GM19238 (cell line): ENCODE results near the gene NKX3-2.
A peak's percentile ranks its signal among the peaks of the same experiment; 100 is the strongest.

Source experiments
- DNase-seq: peaks from one replicate; pipeline ENCODE4 v3.0.0; 2011; ENCODE audit warnings: low spot score; ENCODE audit not compliant: insufficient read length

Gene NKX3-2

DNA sequence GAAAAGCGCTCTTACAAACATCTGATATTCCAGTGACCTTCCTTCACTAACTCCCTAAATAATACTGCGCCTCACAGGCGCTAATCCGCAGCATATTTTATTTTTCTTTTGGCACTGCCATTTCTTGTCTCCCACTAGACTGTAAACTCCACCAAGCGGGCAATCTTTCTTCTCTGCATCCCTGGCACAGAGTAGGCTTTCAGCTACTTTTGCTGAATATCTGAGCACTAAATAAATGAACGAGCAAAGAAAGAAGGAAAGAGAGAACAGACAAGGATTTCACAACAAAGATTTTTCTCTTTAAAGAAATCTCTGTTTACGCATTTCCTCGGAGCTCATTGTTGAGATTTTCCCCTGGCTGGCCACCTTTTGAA is 12.7 kb downstream of the NKX3-2 start:
- no peak for DNase-seq

DNA sequence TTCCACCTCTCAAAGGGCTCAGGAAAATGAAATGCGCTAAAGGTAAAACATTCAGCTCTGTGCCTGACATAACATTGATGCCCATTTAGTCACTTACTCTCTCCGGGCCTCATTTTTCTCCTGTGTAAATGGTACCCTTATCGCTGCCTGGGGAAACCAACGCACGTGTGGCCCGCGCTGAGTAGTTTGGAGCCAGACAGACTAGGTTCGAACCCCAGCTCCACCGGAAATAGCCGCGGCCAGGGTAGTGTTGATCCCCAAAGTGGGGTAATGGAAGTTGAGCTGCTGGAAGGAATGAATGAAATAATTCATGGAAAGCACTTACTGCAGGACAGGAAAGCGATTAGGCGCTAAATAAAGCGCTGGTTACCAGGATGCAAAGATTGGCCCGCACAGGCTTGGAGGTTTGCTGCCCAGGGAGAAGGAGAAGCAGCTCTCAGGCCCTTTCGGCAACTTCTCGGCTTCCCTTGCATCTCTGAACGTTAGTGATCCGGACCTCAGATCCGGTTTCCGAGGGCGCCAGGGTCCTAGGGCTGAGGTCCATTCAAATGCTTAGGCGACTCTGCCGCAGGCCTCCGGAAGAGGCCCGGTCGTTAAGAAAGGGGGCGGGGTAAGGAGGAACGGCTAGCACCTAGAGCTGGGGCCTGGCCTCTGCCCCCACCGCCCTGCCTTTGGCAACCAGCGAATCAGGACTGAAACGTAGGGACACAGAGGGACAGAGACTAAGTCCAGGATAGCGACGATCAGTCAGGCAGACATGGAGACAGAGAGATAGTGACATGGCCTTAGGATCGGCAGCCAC is 13.3 kb downstream of the NKX3-2 start:
- no peak for DNase-seq

DNA sequence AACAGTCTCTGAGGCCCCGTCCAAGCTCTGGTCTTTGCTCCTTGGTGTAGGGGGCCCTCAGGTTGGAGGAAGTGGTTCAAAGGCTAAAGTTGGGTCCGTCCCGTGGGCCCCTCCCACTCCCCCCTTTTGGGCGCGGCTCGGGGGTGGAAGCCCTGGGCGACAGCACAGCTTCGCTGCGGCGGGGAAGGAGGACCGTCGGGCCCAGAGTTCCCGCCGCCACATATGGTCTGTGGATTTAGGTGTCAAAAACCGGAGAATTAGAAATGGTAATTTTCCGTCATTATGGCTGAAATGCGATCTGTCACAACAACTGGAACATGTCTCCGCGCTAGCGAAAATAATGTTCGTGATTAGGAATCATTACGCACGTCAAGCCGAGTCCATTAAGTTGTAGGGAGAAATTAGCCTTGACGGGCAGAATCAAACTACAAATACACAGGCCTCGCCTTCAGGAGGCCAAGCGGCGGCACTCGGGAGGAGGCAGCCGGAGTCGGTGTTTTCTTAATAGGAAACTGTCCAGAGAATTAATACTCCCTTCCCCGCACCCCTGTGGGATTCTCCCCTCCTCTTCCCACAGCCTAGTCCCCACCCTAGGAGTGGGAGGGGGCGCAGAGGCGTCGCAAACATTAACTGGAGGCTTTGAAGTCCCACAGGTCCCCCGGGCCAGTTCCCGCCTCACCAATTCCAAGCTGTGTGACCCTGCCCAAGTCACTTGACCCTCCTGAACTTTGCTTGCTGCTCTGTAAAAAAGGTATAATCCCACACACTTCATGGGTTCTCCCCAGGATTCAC is 15.0 kb downstream of the NKX3-2 start:
- DNase-seq, result no peak

DNA sequence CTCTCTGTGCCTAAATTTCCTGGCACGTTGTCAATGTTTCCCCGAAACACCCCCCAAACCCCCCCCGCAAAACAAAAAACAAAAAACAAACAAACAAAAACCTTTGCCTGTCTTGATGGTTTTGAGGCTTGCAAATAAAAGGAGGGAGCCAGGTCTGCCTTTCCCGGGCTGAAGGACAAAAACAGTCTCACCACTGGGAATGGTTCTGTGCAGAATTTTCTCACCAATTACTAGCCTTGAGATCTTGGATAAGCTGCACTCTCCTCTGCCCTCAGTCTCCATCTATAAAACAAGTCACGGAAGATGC is 15.5 kb downstream of the NKX3-2 start:
- no peak for DNase-seq

DNA sequence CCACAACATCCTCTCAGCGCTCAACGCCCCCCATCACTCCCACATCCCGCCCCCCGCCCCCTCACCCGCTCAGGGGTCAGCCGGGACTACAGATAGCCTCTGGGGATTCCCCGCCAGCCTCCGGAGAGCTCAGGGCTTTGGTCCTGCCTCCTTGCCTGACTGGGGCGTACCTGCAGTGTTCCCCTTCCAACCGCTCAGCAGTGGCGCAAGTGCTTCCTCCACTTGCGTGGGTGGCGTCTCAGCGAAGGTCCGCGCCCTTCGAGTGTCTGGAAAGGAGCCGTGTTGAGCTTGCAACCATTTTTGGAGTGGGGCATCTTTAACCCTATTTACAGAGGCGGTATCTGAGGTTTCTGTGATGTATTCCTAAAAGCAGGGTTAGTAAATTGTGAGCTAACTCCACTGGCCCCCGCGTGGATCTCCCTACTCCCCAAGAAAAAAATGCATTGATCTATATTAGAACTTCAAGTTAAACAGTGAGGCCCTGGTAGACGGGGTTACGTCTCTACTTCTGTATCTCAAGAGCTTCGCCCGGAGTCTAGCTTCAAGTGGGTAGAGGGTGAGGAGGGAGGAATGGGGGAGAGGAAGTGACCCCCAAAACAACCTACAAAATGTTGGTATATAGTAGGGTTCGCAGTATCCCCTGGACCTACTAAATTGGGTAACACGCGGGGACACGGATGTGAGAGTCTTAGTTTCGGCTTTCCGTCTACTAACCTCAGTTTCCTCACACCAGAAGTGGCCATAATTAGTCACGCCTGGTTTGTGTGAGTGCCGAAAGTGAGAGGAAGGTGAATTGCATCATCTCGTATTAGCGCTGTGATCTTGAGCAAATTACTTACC is 16.1 kb downstream of the NKX3-2 start:
- DNase-seq, result peak; percentile 49

DNA sequence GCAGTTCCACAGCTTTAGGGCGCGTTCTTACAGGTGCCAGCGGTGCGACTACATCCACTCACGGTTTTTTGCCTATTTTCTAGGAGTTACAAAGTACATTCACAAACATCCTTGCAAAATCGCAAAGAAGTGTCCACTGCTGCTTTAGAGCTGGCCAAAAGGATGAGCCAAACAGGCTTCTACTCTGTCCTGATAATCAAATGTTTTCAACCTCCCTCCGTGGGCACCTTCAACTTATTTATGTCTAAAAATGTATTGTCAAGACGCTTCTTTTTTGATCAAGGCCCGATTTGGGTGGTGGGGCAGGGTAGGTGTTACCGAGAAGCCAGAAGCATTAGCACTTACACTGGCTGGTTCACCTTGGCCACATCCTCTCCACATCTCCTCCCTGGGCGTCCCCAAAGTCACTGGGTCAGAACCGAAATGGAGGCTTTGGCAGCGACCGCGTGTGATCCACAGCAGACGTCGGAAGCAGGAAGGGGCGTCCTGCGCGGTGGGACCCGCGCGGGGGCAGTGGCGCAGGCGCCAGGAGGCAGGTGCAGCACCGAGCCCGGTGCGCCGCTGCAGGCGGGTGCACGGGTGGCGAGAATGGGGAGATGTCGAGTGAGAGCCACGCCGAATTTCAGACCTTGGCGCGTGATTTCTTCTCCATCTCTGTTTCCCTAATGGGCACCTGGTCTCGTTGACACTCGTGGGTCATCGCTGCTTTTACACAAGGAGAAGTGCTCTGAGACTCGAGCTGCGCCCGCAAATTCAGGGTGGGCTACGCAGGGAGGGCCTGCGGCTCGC is 16.9 kb downstream of the NKX3-2 start:
- DNase-seq, result no peak

DNA sequence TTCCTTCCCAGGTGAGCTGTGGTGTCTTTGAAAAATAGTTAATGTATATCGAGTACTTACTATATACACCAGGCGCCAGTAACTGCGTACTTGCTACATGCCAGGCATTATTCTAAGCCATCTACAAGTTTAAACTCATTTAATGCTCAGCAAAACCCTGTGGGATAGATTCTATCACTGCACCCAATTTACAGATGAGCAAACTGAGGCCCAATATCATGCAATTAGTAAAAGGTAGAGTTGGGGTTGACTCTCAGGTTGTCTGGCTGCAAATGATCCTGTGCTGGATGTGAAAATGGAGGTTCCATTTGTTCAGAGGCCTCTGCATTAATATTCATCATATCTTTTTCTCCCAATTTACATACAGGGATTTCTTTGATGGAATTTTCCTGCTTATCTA is 17.6 kb downstream of the NKX3-2 start:
- no peak for DNase-seq

DNA sequence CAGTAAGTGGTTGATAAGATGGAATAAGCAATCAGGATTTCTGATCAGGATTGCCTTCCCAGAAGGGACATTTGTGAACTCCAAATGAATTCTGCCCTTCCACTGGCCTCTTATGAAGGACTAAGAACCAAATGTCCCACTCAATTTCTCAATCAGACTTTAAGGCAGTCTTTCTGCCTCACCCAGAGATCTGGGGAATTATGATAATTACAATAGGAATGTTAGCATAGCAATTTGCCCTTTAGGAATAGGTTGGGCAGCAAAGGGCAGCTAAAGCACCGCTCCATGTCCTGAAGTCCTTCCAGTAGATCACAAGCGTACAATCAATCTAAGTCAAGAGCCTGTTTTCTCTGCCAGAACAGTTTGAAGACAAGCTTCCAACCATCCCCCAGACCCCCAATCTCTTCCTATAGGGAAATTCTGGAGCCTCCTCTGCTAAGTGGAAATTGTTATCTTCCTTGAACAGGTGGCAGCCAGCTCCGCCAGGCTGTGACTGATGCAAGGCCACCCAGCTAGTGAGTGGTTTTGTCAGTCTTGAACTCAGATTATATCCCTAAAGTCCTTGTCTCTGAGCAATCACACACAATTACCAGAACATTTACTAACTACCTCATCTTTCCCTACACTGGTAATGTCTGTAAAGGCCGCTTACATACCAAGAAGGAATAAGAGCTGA is 18.6 kb downstream of the NKX3-2 start:
- no peak for DNase-seq

DNA sequence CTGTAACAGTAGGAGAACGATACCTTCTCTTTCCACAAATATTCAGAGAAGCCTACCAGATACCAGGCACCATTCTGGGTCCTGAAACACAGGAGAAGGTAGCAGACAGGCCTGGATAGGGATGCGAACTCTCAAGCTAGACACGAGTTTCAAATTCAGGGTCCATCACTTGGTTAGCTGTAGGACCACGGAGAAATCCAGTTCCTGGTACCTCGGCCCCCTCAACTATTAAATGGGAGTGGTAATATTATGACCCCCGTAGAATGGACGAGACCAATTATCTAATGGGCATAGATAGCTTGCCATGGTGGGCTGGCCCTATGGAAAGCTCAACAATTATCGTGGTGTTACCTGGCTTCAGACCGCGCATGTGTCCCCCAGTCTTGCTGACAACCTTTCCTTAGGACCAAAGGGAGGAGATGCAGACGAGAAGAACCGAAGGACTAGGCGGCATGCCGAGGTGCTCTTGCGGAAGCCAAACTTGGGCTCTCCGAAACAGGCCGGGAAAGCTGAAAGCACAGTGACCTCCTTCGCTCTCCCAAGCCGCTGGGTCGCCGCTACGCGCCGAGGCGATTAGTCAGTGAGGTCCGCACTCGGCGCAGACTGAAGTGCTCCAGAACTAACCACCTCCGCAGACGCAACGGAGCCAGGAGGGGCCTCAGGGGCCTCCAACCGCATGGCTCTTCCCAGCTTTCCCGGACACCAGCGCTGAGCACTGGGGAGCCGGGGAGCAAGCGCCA is 19.6 kb downstream of the NKX3-2 start:
- no peak for DNase-seq

DNA sequence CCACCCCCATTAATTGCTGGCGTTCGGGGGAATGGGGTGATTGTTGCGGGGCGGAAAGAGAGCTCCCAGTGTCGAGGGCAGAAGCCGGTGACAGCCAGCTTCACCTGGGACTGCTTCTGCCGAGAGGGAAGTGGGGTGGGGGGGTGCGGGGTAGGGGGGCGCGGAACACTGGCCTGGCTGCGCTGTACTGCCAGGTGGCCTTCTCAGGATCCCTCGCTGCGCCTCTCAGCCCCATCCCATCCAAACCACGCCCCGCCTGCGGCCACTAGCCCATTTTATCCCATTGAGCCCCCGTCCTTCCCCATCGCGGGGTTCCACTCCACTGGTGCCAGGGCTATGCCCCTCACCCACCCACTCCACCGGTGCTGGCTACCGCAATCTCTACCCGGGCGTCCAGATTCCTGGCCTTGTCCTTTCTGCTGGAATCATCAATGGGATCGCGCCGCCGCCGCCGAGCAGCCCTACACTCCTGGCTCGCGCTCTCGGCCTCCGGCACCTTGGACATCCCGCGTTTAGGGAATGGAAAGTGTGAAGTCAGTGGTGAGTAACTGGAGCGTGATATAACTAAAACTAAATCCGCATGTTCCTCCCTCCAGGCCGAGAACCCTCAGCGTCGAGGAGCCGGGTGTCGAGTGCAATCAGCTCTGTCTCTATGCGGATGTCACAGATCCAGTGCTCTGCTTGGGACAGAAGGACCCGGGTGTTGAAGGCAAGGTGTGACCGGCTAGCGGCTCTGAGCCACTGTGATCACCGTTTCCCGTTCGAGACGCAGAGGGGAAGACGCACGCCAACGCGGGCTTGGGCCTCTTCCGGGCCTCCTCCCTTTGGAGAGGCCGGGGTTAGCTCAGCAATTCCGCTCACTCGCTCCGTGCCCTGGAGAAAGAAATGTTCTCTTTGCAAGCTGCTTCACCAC is 20.5 kb downstream of the NKX3-2 start:
- no peak for DNase-seq

DNA sequence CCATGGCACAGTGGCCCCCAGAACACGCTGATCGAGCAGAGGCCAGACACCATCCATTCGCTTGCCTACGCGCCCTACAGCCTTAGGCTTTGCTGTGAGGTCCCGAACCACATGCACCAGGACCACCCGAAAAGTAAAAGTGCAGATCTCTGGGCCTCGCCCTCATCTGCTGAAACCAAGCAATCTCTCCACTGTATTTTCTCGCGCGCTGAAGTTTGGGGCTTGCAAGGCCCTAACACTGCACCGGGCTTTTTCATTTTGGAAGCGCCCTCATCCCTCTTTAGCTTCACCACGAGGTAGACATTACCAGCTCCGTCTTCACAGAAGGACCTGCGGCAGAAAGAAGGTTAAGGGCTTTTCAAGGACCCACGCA is 21.2 kb downstream of the NKX3-2 start:
- no peak for DNase-seq

DNA sequence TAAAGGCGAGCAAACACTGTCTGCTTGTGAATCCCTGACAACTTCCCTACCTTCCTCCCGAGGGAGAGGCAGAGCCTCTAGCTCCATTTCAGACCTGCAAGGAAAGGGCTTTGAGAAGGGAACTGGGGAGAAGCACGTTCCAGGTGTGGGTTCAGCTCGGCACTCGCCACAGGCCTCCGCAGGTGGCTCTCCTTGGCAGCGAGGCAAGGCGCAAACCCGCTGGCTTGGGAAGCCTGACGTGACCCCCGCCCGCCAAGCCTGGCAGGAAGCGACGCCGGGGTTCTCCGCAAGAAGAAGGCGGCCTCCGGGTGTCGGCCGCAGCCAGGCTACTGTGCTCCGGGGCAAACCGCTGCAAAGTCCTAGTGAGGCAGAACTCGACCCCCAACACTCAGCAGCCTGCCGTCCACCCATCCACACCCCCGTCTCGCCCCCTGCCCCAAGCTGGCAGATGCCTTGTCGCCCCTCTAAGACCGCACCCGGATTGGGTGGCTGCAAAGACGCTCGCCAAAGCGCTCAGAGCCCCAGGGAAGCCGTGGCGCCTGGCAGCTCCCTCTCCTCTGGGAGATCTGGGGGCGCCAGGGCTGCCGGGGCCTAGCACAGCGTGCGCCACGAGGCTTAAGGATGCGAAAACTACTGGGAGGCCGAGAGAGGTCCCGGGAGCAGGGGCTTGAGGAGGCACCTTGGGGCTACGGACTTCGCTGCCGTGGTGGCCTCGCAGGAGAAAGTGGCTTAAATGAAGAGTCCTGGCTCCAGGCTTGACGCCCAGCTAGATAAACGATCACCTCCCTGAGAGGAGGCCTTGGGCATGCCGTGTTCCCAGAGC is 21.8 kb downstream of the NKX3-2 start:
- DNase-seq, result peak; percentile 7

DNA sequence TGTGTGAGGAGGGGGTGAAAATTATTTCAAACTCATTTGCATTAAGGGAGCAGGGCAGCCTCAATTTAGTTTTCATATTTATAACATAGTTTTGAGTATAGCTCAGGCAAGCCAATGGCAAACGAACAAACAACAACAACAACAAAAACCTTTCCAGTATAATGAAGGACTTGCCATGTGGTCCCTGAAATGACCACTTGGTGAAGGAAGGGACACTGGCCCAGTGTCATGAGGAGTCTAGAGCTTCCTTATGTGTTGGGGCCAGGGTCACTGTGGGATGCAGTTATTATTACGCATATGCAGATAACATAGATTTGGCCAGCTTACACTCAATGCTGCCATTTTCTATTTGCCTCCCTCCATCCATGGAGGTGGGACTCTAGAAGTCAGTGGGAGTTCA is 23.3 kb downstream of the NKX3-2 start:
- DNase-seq, result no peak

DNA sequence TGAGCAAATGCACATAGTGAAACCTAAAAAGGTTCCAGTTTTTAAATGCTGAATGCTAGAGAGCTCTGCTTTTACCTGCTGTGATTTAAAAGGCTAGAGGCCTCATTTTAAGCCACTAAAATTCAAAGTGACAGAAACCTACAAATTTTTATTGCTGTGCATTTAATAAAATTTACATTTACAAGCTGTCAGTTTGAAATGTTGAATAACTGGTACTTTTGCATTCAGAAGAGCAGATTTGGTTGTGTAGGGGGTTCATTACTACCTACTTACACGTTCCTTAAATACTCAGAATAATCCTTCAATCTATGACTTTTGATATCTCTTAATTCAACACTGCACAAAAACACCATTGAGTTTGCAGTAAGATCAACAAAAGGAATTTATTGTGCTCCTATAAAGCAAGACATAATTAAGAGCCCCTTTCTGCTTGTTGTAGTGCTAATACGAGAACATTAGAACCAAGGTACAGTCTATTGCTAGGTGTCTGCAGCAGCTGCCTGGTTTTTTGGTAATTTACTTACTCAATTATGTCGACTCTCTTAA is 27.9 kb downstream of the NKX3-2 start:
- no peak for DNase-seq

DNA sequence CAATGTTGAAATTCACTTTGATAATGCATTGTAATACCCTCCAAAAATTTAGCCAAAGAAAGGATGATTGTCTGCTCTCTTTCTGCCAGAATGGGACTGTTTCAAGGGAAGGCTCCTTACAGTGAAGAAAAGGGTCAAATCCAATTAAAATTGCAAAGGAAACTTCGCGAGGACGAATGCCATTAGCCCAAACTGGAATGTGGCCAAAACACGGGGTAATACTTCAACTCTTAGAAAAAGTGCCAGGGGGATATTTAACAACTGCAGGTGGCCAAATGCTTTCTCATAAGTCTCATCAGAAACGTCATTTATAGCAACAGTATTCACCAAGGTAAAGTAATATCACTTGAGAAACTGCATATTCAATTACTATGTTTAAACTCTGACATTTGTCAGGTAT is 29.0 kb downstream of the NKX3-2 start:
- DNase-seq, result no peak

DNA sequence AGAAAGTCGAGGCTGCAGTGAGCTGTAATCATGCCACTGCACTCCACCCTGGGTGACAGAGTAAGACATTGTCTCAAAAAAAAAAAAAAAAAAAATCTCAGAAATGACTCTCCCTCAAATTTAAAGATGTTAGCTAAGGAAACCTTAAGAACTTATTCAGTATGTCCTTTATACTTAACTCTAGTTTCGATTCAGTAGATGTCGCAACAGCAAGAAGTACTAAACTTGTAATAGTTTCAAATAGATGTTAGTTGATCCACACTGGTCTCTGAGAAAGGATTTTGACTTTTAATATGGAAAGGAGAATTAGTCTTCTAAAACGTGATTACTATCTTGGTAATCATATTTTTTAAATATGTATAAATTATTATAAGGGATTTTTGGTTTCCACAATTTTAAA is 29.6 kb downstream of the NKX3-2 start:
- no peak for DNase-seq

DNA sequence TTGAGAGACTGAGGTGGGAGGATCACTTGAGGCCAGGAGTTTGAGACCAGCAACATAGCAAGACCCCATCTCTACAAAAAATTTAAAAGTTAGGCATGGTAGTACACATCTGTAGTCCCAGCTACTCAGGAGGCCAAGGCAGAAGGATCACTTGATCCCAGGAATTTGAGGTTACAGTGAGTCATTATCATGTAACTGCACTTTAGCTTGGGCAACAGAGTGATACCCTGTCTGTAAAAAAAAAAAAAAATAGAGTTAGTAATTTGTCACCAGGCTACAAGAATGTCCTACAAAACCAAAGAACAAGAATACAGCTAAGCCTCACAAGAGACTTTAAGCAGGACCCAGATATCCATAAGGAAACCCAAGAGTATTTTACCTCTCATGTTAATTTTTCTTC is 33.2 kb downstream of the NKX3-2 start:
- DNase-seq, result no peak

DNA sequence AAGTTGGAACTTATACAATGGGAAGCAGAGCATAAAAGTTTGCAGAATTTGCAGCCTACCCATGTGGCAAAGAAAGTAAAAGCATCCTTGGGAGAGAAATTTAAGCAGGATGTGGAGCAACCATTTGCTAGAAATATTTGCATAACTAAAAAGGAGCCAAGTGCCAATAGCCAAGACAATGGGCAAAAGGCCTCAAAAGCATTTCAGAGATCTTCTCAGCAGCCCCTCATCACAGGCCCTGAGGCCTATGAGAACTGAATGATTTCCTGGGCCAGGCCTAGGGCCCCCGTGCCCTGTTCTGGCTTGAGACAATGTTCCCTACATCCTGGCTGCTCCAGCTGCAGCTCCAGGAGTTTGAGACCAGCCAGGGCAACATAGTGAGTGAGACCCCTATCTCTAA is 34.9 kb downstream of the NKX3-2 start:
- DNase-seq, result no peak
